Activated naive CD4-positive, alpha-beta T cell treated with anti-CD3 and anti-CD28 coated beads, Interleukin-2, amount 50 U/mL, for 24 hours (primary cell): ENCODE measurements around the gene CDPF1.

Experiments
- H3K27ac Mint-ChIP-seq: one replicate; pipeline ENCODE4 v1.8.0; 2021; ENCODE audit warnings: mild to moderate bottlenecking, mixed read lengths
- H3K27me3 Mint-ChIP-seq: one replicate; pipeline ENCODE4 v1.8.0; 2021; ENCODE audit warnings: mixed read lengths
- H3K36me3 Mint-ChIP-seq: one replicate; pipeline ENCODE4 v1.8.0; 2021; ENCODE audit warnings: mixed read lengths
- H3K4me1 Mint-ChIP-seq: one replicate; pipeline ENCODE4 v1.8.0; 2021; ENCODE audit warnings: mixed read lengths
- H3K4me3 Mint-ChIP-seq: one replicate; pipeline ENCODE4 v1.8.0; 2021; ENCODE audit warnings: mild to moderate bottlenecking, mixed read lengths
- H3K9me3 Mint-ChIP-seq: one replicate; pipeline ENCODE4 v1.8.0; 2021; ENCODE audit warnings: mixed read lengths

The CDPF1 gene

DNA sequence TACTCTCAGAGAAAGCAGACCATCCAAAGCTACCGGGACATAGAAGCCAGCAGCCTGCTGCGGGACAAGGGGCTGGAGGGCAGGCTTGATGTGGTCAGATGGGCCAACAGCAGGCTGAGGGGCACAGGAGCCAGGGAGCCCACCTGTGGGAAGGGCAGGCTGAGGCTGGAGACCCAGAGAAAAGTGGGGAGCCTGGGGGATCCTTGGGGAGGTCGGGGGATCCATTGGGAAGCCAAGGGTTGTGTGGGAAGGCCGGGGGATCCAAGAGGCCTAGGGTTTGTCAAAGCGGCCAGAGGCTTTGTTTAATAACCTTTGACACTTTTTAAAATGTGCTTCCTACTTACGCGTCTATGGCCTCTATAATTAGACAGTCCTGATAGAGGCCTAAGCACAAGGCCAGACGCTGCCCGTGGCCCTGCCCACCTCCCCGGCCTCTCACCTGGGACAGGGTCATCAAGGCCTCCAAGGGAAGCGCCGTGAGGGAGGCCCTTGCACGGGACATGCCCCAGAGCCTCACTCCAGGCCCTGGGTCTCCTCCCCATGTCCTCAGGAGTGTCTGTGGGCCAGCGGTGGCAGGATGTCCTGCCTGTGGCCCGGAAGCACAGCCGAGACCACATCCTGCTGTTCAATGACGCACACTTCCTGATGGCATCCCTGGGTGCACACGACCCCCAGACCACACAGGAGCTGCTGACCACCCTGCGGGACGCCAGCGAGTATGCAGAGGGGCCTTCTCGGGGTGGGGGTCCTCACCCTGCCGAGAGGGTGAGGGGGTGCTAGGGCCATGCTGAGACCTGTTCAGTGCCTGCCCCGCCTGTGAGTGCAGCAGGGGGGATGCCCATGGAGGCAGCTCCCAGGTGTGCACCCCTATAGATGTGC, 38.0 kb upstream of the CDPF1 start:
- peaks cover 8% of the 10 kb centered on the region for H3K36me3 Mint-ChIP-seq
- peak overlapping the region; percentile 51 for H3K27ac Mint-ChIP-seq
- no peaks in the 10 kb centered on the region for H3K27me3 Mint-ChIP-seq
- H3K4me3 Mint-ChIP-seq, result no peak overlapping the region
- H3K4me1 Mint-ChIP-seq, result peaks cover 8% of the 10 kb centered on the region
- peaks cover 5% of the 10 kb centered on the region for H3K9me3 Mint-ChIP-seq

- Mint-ChIP-seq H3K27ac (peak overlapping the region; percentile 51), H3K36me3 (peaks cover 7% of the 10 kb centered on the region), H3K4me3 (no peak overlapping the region), H3K4me1 (peaks cover 8% of the 10 kb centered on the region), H3K9me3 (peaks cover 2% of the 10 kb centered on the region), H3K27me3 (no peaks in the 10 kb centered on the region)
These were observed 37.1 kb upstream of the CDPF1 start for GRCh38 chr22:46286941-46287872.

DNA sequence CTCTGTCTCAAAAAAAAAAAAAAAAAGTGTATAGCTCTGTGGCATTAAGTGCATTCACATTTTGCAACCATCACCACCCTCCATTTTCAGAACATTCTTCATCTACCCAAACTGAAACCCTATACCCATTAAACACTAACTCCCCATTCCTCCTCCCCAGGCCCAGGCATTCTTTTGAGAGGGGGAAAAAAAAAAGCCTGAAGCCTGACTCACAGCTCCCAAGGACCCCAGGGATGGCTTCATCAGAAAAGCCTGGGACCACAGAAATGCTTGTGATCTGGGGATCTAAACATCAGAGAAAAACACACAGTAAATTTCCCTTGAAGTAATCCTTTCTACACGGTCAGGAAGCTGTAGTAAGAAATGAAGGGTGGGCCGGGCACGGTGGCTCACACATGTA, 35.9 kb upstream of the CDPF1 start:
- H3K27ac Mint-ChIP-seq, result no peak overlapping the region
- H3K27me3 Mint-ChIP-seq, result no peaks in the 10 kb centered on the region
- H3K36me3 Mint-ChIP-seq, result peaks cover 7% of the 10 kb centered on the region
- peaks cover 8% of the 10 kb centered on the region for H3K4me1 Mint-ChIP-seq
- no peak overlapping the region for H3K4me3 Mint-ChIP-seq
- no peaks in the 10 kb centered on the region for H3K9me3 Mint-ChIP-seq

DNA sequence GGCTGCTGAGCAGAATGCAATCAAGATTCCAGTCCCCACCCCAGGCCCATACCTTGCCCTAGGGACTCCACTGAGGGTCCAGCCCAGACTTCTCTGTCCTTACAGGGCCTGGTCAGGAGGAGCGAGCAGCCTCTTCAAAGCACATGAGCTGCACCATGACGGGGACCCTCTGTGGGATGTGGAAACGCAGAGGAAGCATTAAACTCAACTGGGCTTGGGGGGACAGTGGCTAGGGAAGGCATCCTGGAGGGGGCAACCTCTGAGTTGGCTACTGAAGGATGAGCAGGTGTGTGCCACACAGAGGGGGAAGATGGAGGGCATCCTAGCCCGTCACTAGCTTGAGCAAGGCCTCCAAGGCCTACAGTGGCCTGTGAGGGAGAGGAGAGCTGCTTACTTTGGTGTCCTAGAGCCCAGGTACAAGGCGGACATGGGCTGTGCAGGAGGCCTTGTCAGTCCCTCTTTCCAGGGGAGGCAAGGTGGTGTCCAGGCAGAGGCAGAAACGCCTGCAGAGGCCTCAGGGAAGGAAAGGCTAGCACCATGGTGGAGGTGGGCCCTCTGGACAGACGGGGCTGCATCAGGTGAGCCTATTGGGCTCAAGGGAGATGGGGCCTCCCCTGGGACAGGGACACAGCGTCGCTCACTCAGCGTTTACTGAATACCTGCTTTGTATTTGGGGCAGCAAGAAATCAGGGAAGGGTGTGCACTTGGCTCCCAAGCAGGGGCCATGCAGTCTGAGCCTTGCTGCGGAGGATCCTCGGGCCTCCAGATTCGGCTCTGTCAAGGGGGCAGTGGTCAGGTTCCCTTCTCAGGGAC, 32.0 kb upstream of the CDPF1 start:
- no peaks in the 10 kb centered on the region for H3K9me3 Mint-ChIP-seq
- no peaks in the 10 kb centered on the region for H3K27me3 Mint-ChIP-seq
- peak overlapping the region; percentile 60 for H3K4me3 Mint-ChIP-seq
- H3K36me3 Mint-ChIP-seq, result peaks cover 5% of the 10 kb centered on the region
- no peaks in the 10 kb centered on the region for H3K4me1 Mint-ChIP-seq
- H3K27ac Mint-ChIP-seq, result no peak overlapping the region

- H3K27ac Mint-ChIP-seq, result no peak overlapping the region
- peaks cover 5% of the 10 kb centered on the region for H3K36me3 Mint-ChIP-seq
- H3K4me1 Mint-ChIP-seq, result no peaks in the 10 kb centered on the region
- no peaks in the 10 kb centered on the region for H3K27me3 Mint-ChIP-seq
- H3K4me3 Mint-ChIP-seq, result peak overlapping the region; percentile 60
- H3K9me3 Mint-ChIP-seq, result no peaks in the 10 kb centered on the region
These were observed 31.0 kb upstream of the CDPF1 start for GRCh38 chr22:46280999-46281623.

GRCh38 chr22:46280063-46280817, 30.1 kb upstream of the CDPF1 start:
- Mint-ChIP-seq H3K4me1 (no peaks in the 10 kb centered on the region), H3K9me3 (no peaks in the 10 kb centered on the region), H3K27ac (no peak overlapping the region), H3K27me3 (no peaks in the 10 kb centered on the region), H3K36me3 (peaks cover 10% of the 10 kb centered on the region), H3K4me3 (no peak overlapping the region)

GRCh38 chr22:46278656-46279645, 28.9 kb upstream of the CDPF1 start:
- no peaks in the 10 kb centered on the region for H3K9me3 Mint-ChIP-seq

GRCh38 chr22:46276563-46276962, 26.5 kb upstream of the CDPF1 start:
- Mint-ChIP-seq H3K4me1 (no peaks in the 10 kb centered on the region), H3K4me3 (no peak overlapping the region), H3K36me3 (peaks cover 5% of the 10 kb centered on the region), H3K27me3 (no peaks in the 10 kb centered on the region), H3K9me3 (no peaks in the 10 kb centered on the region), H3K27ac (no peak overlapping the region)

More at GRCh38 chr22:46278656-46279645, 28.9 kb upstream of the CDPF1 start:
- Mint-ChIP-seq H3K4me3 (no peak overlapping the region), H3K27me3 (no peaks in the 10 kb centered on the region), H3K27ac (no peak overlapping the region), H3K36me3 (peaks cover 6% of the 10 kb centered on the region), H3K4me1 (no peaks in the 10 kb centered on the region)

DNA sequence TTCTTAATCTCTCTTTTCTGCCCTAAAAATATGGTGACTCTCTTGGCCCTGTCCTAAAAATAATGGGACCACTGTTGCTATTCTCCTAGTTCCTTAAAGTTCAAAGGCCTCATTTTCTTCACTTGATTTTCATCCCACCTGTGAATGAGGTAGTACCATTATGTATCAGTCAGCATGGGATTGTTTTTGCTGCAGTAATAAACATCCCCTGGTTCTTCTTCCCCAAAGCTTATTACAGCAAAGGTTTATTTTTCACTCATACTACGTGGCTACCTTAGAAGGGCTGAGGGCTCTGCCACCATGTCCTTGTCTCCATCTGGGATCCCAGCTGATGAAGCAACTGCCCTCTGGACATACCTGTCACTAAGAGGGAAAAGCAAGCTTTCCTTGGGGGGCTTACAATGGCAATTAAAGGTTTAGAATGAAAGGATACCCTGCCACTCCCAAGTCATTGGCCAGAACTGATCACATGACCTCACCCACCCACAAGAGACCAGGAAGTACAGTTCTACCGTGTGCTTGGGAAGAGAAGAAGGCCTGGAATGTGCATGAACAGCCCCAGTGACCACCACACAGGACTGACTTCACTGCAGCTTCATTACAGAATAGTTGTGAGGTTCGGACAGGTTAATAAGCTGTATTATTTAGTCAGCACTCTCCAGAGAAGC, 25.5 kb upstream of the CDPF1 start:
- H3K4me3 Mint-ChIP-seq, result no peak overlapping the region
- no peak overlapping the region for H3K27ac Mint-ChIP-seq

GRCh38 chr22:46274381-46274780, 24.3 kb upstream of the CDPF1 start:
- H3K27me3 Mint-ChIP-seq, result no peaks in the 10 kb centered on the region
- H3K27ac Mint-ChIP-seq, result no peak overlapping the region
- no peaks in the 10 kb centered on the region for H3K9me3 Mint-ChIP-seq
- H3K36me3 Mint-ChIP-seq, result peaks cover 5% of the 10 kb centered on the region
- H3K4me3 Mint-ChIP-seq, result no peak overlapping the region
- peaks cover 3% of the 10 kb centered on the region for H3K4me1 Mint-ChIP-seq

More for the DNA sequence above, 25.5 kb upstream of the CDPF1 start:
- no peaks in the 10 kb centered on the region for H3K27me3 Mint-ChIP-seq
- no peaks in the 10 kb centered on the region for H3K9me3 Mint-ChIP-seq
- H3K36me3 Mint-ChIP-seq, result peaks cover 5% of the 10 kb centered on the region
- no peaks in the 10 kb centered on the region for H3K4me1 Mint-ChIP-seq

GRCh38 chr22:46273432-46274148, 23.5 kb upstream of the CDPF1 start:
- Mint-ChIP-seq H3K4me1 (peaks cover 3% of the 10 kb centered on the region), H3K27ac (no peak overlapping the region), H3K27me3 (no peaks in the 10 kb centered on the region), H3K36me3 (peaks cover 5% of the 10 kb centered on the region), H3K4me3 (no peak overlapping the region), H3K9me3 (no peaks in the 10 kb centered on the region)

GRCh38 chr22:46272762-46273431, 22.8 kb upstream of the CDPF1 start:
- H3K27me3 Mint-ChIP-seq, result no peaks in the 10 kb centered on the region
- H3K4me3 Mint-ChIP-seq, result no peak overlapping the region
- peaks cover 9% of the 10 kb centered on the region for H3K4me1 Mint-ChIP-seq
- H3K36me3 Mint-ChIP-seq, result peaks cover 5% of the 10 kb centered on the region
- H3K27ac Mint-ChIP-seq, result no peak overlapping the region
- H3K9me3 Mint-ChIP-seq, result no peaks in the 10 kb centered on the region
